GM19463 (cell line): ENCODE measurements around the gene CENPB.
"Not testable (repeated sequence)": the region's sequence is repeated elsewhere in the genome, so short reads cannot be mapped to it uniquely, and the experiment has no call there.

Experiments used
- ATAC-seq: cut with Tn5 transposase; IDR thresholded peaks from one replicate; pipeline ENCODE4 v1.9.1; 2021; ENCODE audit warnings: mild to moderate bottlenecking, moderate library complexity; ENCODE audit not compliant: unreplicated experiment

CENPB gene

GRCh38 chr20:3786665-3787323, at the start of gene CENPB:
Gene CENPB, minus strand, starts transcription at chr20:3786740. Its CDS starts 257 bp downstream, at chr20:3786483.
- ATAC-seq: peak; percentile 83

GRCh38 chr20:3836132-3836531, 49.6 kb upstream of the CENPB start:
- no peak for ATAC-seq

GRCh38 chr20:3829891-3830290, 43.4 kb upstream of the CENPB start:
- ATAC-seq: not testable (repeated sequence)

- ATAC-seq: no peak
Observed at GRCh38 chr20:3828798-3829197, 42.3 kb upstream of the CENPB start.

- no peak for ATAC-seq
Observed at GRCh38 chr20:3826420-3826819, 39.9 kb upstream of the CENPB start.

- ATAC-seq: no peak
Observed at GRCh38 chr20:3825526-3825925, 39.0 kb upstream of the CENPB start.

GRCh38 chr20:3823881-3824280, 37.3 kb upstream of the CENPB start:
- ATAC-seq: no peak

GRCh38 chr20:3821996-3822395, 35.5 kb upstream of the CENPB start:
- no peak for ATAC-seq

- peak; percentile 2 for ATAC-seq
Observed at GRCh38 chr20:3820901-3821727, 34.6 kb upstream of the CENPB start.

GRCh38 chr20:3820048-3820900, 33.7 kb upstream of the CENPB start, which contains the start of gene AP5S1:
Gene AP5S1, plus strand, starts transcription at chr20:3820547. Its CDS starts 1,571 bp downstream, at chr20:3822118.
- ATAC-seq: peak; percentile 83

GRCh38 chr20:3819411-3820047, 33.0 kb upstream of the CENPB start:
- ATAC-seq: no peak

GRCh38 chr20:3818155-3819151, 31.9 kb upstream of the CENPB start:
- ATAC-seq: no peak

GRCh38 chr20:3815703-3816315, 29.3 kb upstream of the CENPB start:
- no peak for ATAC-seq

GRCh38 chr20:3814928-3815495, 28.5 kb upstream of the CENPB start:
- no peak for ATAC-seq

- no peak for ATAC-seq
Observed at GRCh38 chr20:3813848-3814581, 27.5 kb upstream of the CENPB start.

- no peak for ATAC-seq
Observed at GRCh38 chr20:3812975-3813847, 26.7 kb upstream of the CENPB start.

GRCh38 chr20:3812259-3812681, 25.7 kb upstream of the CENPB start:
- ATAC-seq: no peak
